Measurements from ENCODE around the gene BIRC7.

BIRC7 gene

GRCh38 chr20:63280371-63280770 is 44.7 kb downstream of the BIRC7 start:
- no peak for DNase-seq (ENCODE audit: low read depth in 4 of 4, low spot score in 1 of 4)

- no peak for DNase-seq (ENCODE audit: low read depth in 4 of 4, low spot score in 1 of 4)
Observed at GRCh38 chr20:63280929-63281545, 45.3 kb downstream of the BIRC7 start.

DNA sequence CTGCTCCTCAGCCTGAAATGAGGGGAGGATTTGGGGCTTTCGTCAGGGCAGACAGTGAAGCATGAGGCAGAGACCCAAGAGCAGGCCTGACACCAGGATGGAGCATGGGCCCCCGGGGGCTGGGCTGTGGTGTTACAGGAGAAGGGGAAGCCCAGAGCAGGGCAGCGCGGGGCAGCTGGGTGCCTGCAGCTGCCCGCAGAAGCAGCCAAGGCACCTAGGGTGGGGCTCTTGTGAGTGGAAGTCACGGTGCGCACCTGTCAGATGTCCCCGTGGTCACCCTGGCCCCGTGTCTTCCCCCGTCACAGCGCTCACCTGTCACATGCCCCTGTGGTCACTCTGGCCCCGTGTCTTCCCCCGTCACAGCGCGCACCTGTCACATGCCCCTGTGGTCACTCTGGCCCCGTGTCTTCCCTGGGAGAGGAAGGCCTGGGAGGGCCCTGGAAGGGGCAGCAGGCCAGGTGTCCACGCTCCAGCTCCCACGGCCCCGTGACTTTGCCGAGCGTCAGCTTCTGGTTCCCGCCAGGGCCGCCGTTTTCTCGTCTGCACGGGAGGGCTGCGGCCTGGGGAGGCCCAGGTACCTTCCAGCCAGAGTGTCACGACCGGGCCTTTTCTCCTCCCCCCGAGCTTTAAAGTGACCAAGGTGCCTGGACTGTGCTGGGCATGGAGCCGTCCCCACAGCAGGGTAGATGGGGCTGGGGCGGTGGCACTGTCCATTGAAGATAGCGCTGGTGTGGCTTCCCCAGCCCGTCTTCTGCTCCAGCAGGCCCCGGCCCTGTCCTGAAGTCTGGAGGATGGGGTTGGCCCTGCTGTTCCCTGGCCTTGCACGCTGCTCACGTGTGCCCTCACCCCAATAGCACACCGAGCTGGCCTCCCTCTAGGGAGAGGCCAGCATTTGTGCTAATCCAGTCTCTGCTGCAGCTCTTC is 46.3 kb downstream of the BIRC7 start:
- DNase-seq (ENCODE audit: low read depth in 4 of 4, low spot score in 1 of 4): no peak

DNA sequence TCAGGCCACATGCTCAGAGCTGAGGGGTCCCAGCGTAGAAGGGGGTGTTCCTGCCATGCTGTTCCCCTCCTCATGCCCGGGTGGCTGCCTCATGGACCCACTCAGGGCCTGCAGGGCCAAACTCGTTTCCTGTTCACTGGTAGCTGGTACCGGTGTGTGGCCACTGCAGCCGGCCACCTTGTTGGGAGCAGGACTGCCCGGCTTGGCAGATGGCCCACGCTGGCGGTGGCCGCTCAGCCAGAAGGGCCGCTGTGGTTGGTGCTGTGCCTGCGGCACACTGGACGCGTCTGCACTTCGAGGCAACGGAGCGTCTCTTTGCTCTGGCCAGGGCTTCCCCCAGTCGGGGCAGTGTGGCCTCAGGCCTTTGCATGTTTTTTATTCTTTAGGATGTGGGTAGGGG is 47.2 kb downstream of the BIRC7 start:
- no peak for DNase-seq (ENCODE audit: low read depth in 4 of 4, low spot score in 1 of 4)

GRCh38 chr20:63283397-63284082 is 47.8 kb downstream of the BIRC7 start:
- no peak for DNase-seq (ENCODE audit: low read depth in 4 of 4, low spot score in 1 of 4)

GRCh38 chr20:63284083-63284440 is 48.4 kb downstream of the BIRC7 start:
- no peak for DNase-seq (ENCODE audit: low read depth in 4 of 4, low spot score in 1 of 4)

GRCh38 chr20:63284544-63284949 is 48.8 kb downstream of the BIRC7 start:
- no peak for DNase-seq (ENCODE audit: low read depth in 4 of 4, low spot score in 1 of 4)

DNA sequence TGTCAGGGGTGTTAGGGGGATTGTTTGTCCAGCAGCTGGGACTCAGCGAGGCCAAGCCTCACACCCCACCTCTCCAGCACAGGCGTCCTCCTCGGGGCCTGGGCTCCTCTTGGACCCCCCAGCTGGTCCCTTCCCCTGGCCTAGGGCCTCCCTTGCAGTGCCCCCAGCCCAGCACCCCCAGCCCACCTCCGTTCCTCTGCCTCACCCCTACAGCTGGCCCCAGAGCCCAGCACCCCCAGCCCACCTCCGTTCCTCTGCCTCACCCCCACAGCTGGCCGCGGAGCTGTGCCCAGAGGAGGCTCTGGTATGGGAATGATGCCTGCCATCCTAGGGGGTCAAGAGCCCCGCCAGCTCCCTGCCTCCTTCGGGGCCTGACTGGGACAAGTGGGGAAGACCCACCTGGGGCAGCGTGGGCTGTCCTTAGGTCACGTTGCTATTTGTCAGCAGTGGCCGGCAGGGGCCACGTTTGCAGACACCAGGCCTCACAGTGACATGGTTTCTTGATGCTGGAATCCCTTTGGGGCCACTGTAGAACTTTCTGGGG is 49.3 kb downstream of the BIRC7 start:
- DNase-seq (ENCODE audit: low read depth in 4 of 4, low spot score in 1 of 4): no peak

DNA sequence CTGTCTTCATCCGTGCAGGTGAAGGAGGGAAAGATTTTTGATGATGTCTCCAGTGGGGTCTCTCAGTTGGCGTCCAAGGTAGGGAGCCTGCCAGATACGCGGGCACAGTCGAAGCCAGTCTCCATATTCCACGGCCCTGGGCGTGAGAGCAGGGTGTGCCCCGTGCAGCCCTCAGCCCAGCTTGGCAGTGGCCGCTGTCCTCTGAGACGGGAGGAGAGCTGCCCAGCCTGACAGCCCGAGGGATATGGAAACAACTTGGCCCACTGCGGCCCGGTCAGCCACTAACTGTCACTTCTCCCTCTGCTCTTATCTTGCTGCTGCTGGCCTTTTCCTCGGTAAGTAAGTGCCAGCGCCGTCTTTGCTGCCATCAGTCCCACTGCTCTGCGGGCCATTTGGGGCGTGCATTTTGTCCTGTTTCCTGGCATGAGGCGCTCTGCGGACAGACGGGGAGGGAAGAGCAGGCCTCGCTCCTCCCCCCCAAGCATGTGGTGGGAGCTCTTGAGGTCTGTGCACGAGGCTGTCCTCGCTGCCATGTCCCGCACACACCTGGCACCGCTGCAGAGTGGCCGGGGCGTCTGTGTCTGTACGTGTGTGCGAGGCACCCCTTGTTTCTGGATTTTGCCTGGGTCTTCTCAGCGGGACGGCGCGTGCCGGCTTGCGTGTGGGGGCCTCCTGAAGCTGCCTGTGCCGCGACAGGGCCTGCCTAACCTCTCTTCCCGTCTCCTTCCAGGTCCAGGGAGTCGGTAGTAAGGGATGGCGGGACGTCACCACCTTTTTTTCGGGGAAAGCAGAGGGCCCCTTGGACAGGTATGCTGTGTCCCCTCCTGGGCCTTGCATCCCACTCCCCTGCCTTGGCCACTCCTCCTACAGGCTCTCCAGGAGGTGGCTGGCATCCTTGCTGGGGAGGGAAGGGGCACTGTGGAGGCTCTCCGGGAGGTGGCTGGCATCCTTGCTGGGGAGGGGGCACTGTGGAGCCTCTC is 50.2 kb downstream of the BIRC7 start:
- DNase-seq (ENCODE audit: low read depth in 4 of 4, low spot score in 1 of 4): no peak

GRCh38 chr20:63286781-63287696 is 51.3 kb downstream of the BIRC7 start:
- DNase-seq (ENCODE audit: low read depth in 4 of 4, low spot score in 1 of 4): no peak

GRCh38 chr20:63287697-63288580 is 52.2 kb downstream of the BIRC7 start:
- DNase-seq (ENCODE audit: low read depth in 4 of 4, low spot score in 1 of 4): no peak

DNA sequence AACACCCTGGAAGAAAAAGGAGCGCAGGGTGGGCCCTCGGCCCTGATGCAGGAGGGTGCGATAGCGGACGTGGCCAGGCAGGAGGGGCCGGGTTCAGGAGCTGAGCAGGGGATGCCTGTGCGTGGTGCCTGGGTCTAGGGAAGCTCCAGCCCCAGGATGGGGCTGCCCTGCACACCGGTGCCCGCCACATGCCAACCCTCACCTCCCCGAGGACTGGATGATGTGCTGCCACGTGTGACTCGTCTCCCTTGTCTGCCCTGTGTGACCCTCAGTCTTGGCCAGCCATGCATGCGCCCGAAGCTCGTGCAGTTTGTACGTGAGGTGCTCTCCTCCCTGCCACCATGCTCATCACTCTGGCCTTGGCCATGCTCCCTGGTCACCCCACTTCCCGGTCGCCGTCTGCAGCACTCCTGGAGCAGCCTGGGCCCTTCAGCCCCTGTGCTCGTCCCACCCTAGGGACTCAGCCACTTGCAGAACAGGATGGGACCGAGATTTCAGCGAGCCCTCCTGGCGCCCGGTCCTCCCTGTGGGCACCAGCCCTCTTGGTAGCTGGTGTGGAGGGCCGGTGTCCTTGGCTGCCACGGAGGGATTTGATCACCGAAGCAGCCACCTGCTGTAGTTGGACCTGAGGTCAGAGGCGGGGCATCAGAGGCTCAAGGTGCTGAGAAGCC is 53.0 kb downstream of the BIRC7 start:
- DNase-seq (ENCODE audit: low read depth in 4 of 4, low spot score in 1 of 4): no peak

GRCh38 chr20:63289311-63290135 is 53.8 kb downstream of the BIRC7 start:
- DNase-seq (ENCODE audit: low read depth in 4 of 4, low spot score in 1 of 4): no peak
